BJ (cell line): ENCODE measurements around the gene VAT1L. TPM values are rescaled to one million over a fixed set of nuclear protein-coding genes. Genes with fewer than 3 reads are reported as not detected.

Experiments used
- CTCF ChIA-PET: fragments of 350-600 bp; formaldehyde crosslinking; extraction: SDS; loops from one replicate; lab custom pipeline; 2021; ENCODE audit warnings: antibody characterized with exemption, inconsistent platforms; lab: Yijun Ruan, JAX
- POLR2A ChIA-PET: fragments of 300-600 bp; sonication (Branson Sonifier 250); formaldehyde crosslinking; extraction: SDS; loops from one replicate; lab custom pipeline; 2021; ENCODE audit warnings: antibody characterized with exemption; lab: Charles Lee
- DNase-seq: peaks from one replicate; pipeline ENCODE4 v3.0.0-alpha.2; 2011; ENCODE audit warnings: low read depth
- H3K27me3 ChIP-seq: 2 replicates; pipeline ENCODE4 v1.6.0; 2011; ENCODE audit warnings: low read length; ENCODE audit not compliant: control insufficient read depth, insufficient read depth
- H3K36me3 ChIP-seq: 2 replicates; pipeline ENCODE4 v1.5.1; 2011; ENCODE audit warnings: low read length; ENCODE audit not compliant: control insufficient read depth, insufficient read depth
- H3K4me3 ChIP-seq: 2 replicates; pipeline ENCODE4 v1.5.1; 2011; ENCODE audit warnings: low read depth, mild to moderate bottlenecking, control low read depth, low read length
- polyA plus RNA-seq: library from polyadenylated mRNA; depleted of rRNA; stranded (reverse); fragments of >200 nt; gene quantifications from 2 replicates; pipeline ENCODE4 v1.2.3, GENCODE V29; 2011
- TF ChIP-seq, protein P1 (sequence below): IDR thresholded peaks from 2 replicates; pipeline ENCODE4 v1.5.1; 2011; ENCODE audit warnings: low read depth, mild to moderate bottlenecking, control low read depth, inconsistent platforms, low read length, moderate library complexity; ENCODE audit not compliant: insufficient read depth

The VAT1L gene
- polyA plus RNA-seq, 1 experiment, result 4.7 TPM

DNA sequence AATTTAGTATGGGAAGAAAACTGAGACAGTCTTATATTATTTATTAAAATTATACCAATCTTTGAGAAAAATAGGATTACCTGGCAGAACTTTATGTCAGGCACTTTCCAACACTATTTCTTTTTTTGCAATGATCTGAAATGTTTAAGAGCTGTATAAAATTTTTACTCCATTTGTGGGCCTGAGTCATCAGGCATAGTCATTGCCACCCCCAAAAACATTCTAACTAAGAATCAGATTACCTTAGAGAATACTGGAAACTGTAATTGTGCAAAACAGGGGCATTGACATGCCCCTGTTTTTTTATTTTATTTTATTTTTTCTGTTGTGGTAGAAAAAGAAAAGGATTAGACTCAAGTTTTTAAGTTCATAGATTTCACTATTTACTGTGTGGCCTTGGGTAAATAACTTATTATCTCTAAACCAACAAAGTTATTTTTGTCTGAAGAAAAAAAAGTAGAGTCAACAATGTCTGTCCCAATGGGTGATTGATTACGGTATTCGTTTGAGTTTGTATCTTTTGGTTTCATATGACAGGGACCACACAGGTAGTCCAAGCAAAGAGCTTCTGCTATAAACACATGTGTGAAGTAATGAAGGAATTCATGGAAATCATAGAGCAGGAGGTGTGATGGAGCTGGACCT lies 24.6 kb downstream of the VAT1L start:
- ChIA-PET CTCF (interaction anchor here (1.1 kb wide), 1 partner anchor 19 kb away, joined by 3 read pairs; no protein-coding TSS in a partner anchor), POLR2A (no interaction called here)
- H3K27me3 ChIP-seq, result no peaks in the 10 kb centered on the region
- H3K36me3 ChIP-seq, result no peaks in the 10 kb centered on the region
- no peak overlapping the region for H3K4me3 ChIP-seq
- TF ChIP-seq, protein P1, sequence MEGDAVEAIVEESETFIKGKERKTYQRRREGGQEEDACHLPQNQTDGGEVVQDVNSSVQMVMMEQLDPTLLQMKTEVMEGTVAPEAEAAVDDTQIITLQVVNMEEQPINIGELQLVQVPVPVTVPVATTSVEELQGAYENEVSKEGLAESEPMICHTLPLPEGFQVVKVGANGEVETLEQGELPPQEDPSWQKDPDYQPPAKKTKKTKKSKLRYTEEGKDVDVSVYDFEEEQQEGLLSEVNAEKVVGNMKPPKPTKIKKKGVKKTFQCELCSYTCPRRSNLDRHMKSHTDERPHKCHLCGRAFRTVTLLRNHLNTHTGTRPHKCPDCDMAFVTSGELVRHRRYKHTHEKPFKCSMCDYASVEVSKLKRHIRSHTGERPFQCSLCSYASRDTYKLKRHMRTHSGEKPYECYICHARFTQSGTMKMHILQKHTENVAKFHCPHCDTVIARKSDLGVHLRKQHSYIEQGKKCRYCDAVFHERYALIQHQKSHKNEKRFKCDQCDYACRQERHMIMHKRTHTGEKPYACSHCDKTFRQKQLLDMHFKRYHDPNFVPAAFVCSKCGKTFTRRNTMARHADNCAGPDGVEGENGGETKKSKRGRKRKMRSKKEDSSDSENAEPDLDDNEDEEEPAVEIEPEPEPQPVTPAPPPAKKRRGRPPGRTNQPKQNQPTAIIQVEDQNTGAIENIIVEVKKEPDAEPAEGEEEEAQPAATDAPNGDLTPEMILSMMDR, result no peak
- DNase-seq, result no peak

- ChIA-PET CTCF (no interaction called here), POLR2A (no interaction called here)
- H3K4me3 ChIP-seq, result no peak overlapping the region
- DNase-seq, result no peak
- no peaks in the 10 kb centered on the region for H3K36me3 ChIP-seq
- no peaks in the 10 kb centered on the region for H3K27me3 ChIP-seq
- TF ChIP-seq, protein P1, result no peak
These were observed 27.9 kb downstream of the VAT1L start for GRCh38 chr16:77816293-77816692.

DNA sequence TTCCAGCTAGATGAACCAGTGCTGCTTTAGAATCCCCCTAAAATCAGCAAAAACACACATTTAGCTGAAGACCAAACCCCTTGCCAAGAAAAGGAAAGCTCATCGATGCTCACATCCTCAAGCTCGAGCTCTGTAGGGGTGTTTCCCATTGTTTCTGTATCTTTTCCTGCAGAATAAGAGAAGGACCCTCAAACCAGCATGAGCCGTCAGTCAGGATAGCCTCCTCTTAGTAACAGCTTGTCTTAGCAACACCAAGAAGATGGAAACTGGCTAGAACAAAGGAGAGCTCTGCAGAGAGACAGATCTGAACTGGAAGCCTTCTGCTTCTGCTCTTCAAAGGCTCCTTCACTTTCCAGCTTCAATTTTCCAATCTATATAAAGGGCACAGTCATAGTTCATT lies 32.0 kb downstream of the VAT1L start:
- POLR2A ChIA-PET, result no interaction called here
- Histone ChIP-seq H3K4me3 (no peak overlapping the region), H3K27me3 (no peaks in the 10 kb centered on the region), H3K36me3 (no peaks in the 10 kb centered on the region)
- CTCF ChIA-PET, result no interaction called here
- TF ChIP-seq, protein P1, result no peak
- DNase-seq, result no peak

- ChIA-PET POLR2A (no interaction called here), CTCF (no interaction called here)
- TF ChIP-seq, protein P1, result no peak
- Histone ChIP-seq H3K27me3 (no peaks in the 10 kb centered on the region), H3K36me3 (no peaks in the 10 kb centered on the region), H3K4me3 (no peak overlapping the region)
- no peak for DNase-seq
These were observed 34.3 kb downstream of the VAT1L start for GRCh38 chr16:77822661-77823060.

GRCh38 chr16:77823067-77823466 lies 34.7 kb downstream of the VAT1L start:
- no peak for DNase-seq
- Histone ChIP-seq H3K27me3 (no peaks in the 10 kb centered on the region), H3K4me3 (no peak overlapping the region), H3K36me3 (no peaks in the 10 kb centered on the region)
- TF ChIP-seq, protein P1, result no peak
- CTCF ChIA-PET, result no interaction called here
- POLR2A ChIA-PET, result no interaction called here
